ENCODE results near the gene MGAT4B.
A peak's percentile ranks its signal among the peaks of the same experiment; 100 is the strongest.

The MGAT4B gene

DNA sequence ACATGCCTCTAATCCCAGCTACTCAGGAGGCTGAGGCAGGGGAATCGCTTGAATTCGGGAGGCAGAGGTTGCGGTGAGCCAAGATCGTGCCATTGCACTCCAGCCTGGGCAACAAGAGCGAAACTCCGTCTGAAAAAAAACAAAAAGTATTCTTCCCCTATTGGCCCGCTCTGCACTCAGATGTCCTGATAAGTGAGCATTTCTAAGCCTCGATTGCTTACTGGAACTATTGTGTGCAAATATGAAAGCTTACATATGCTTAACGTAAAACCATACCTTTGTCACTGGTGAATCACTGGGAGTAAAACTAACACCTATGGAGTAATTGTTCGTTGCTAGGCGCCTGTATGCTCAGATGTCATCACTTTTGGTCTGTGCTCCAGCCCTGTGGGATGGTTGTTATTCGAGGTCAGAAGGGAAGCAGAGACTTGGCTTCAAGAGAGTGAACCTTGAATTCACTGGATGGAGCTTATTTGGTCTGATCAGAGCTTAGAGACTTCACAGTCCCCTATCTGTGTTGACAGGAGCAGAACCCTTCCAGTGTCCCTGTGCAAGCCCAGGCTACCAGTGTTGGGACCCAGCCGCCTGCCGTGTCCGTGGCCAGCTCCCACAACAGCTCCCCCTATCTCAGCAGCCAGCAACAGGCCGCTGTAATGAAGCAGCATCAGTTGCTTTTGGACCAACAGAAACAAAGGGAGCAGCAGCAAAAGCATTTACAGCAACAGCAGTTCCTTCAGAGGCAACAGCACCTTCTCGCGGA lies 38.2 kb downstream of the MGAT4B start:
- no peak for DNase-seq

DNA sequence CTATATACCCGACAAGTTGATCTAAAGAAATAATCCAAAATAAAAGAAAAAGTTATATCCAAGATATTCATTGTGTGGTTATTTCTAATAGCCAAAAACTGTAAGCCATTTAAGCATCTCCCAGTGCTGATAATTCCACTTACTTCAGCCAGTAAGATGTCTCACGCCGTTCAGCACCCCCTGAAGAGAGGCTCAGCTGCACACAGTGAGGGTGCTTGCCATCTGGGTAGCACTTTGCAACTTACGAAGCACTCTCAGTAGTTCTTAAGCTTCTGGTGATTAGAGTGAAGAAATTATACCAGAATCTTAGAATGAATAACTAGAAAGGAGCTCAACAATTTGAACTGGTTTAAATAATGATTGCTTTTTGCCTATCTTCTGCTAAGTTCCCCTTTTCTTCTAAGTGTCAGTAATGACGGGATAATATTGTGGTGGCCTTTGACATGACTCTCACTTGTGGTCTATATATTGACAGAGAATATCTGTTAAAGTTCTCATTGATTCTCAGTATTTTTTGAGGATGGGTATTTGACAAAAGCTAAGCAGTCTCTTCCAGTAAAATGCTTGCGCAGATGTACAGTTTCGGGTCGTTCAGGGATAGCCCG lies 39.1 kb downstream of the MGAT4B start:
- no peak for DNase-seq

DNA sequence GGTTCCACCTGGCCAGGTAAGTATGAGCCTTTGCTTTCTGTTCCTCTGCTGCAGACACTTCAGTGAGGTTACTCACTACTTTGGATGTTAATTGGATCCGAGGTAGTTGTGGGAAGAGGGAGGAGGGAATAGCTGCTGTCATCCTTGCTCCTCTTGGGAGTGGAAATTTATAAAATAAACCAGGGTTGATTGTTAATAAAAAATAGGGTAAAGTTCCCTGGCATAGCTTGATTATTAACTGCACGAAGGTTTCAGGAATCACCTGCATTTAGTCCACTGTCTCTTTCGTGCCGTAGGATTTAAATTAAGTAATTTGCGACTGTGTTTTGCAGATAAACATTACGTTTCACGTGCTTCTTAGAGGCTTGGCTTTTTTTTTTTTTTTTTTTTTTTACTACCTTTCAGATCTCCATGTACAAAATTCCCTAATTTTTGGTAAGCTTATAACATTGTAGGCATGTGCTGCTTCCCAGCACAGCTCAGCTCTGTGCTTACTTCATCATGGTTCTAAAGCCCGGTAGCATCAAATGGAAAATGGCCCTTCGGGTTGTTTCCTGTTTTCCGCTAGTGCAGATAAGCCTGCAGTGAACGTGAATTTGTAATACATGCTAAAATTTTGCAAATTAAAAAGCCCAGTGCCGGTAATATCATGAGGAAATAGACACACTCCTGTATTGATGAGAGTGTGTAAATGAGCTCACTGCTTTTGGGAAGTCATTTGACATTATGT lies 39.8 kb downstream of the MGAT4B start:
- DNase-seq = no peak

DNA sequence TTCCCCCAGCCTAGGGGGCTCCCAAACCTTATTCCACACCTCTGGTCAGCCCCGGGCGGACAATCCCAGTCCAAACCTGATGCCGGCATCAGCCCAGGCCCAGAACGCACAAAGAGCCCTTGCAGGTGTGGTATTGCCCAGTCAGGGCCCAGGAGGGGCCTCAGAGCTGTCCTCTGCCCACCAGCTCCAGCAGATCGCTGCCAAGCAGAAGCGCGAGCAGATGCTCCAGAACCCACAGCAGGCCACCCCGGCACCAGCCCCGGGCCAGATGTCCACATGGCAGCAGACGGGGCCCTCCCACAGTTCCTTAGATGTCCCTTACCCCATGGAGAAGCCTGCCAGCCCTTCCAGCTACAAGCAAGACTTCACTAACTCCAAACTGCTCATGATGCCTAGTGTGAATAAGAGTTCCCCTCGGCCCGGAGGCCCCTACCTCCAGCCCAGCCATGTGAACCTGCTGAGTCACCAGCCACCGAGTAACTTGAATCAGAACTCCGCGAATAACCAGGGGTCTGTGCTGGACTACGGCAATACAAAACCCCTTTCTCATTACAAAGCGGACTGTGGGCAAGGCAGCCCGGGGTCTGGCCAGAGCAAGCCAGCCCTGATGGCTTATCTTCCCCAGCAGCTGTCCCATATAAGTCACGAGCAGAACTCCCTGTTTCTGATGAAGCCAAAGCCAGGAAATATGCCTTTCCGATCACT lies 40.5 kb downstream of the MGAT4B start:
- DNase-seq = no peak

DNA sequence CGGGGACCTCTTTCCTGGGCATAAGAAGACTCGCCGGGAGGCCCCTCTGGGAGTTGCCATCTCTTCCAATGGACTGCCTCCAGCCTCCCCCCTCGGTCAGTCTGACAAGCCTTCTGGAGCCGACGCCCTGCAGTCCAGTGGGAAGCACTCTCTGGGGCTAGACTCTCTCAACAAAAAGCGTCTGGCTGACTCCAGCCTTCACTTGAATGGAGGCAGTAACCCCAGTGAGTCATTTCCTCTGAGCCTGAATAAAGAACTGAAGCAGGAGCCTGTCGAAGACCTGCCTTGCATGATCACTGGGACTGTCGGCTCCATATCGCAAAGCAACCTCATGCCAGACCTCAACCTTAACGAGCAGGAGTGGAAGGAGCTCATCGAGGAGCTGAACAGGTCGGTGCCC lies 41.3 kb downstream of the MGAT4B start:
- no peak for DNase-seq

DNA sequence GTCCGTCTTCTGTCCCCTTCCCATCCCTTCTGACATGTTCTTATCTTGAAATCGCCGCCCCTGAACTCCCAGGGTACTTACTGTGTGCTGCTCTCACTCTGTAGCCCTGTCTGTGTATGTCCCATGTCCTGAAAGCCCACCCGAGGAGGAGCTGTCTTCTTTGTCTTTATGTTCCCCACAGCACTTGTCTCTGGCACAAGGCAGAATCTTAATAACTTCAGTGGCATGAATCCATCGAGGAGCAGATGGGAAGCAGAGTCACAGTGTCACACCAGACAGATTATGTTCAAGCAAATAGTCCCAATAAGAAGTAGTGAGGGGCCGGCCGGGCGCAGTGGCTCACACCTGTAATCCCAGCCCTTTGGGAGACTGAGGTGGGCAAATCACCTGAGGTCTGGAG lies 42.6 kb downstream of the MGAT4B start:
- DNase-seq = no peak

DNA sequence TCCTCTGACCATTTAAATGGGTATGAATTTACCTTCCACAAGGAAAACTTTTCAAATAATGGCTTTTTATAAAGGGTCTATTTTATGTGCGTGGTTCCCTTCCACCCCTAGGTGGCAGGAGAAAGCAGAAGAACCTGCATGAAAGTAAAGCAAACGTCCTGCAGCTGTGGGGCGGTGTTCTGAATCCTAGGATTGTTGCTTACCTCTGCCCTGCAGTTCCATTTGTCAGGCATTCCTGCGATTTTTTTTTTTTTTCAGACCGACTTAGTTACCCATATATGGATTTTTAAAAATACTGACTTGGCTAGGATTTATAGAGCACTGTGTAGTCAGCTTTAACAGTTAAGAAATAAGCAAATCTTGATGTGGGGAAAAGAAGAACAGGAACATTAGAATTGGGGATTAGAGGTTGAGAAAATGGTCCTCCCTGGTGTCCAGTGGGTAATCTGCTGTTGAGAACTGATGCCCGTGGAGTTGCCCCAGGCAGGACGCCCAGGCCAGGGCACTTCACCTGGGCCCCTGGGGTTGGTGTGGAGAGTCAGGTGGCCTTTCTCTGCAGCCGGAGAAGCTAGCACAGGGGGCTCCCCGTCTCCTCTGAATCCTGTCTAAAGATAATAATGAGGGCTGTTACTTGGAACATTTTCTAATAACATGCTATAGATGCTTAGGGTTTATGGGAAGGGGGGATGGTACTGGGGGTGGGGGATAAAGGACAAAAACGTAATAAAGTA lies 43.3 kb downstream of the MGAT4B start:
- DNase-seq = peak; percentile 23

DNA sequence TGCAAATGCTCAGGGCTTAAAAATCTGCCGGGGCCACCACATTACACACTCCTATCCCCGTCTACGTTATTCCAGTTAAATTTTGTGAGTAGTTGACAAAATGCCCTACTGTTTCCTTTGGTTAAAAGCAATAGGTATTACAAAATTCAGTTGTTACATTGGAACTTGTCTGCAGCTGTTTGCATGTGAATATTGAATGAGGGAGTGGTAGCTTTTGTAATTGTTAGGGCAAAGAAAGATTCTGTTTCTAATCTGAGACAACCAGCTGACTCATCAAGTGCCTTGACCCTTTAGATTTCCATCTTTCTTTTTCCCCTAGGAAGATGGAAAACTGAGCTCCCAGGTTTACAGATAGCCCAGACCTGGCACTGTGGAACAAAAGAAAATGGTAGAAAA lies 43.9 kb downstream of the MGAT4B start:
- DNase-seq = no peak

DNA sequence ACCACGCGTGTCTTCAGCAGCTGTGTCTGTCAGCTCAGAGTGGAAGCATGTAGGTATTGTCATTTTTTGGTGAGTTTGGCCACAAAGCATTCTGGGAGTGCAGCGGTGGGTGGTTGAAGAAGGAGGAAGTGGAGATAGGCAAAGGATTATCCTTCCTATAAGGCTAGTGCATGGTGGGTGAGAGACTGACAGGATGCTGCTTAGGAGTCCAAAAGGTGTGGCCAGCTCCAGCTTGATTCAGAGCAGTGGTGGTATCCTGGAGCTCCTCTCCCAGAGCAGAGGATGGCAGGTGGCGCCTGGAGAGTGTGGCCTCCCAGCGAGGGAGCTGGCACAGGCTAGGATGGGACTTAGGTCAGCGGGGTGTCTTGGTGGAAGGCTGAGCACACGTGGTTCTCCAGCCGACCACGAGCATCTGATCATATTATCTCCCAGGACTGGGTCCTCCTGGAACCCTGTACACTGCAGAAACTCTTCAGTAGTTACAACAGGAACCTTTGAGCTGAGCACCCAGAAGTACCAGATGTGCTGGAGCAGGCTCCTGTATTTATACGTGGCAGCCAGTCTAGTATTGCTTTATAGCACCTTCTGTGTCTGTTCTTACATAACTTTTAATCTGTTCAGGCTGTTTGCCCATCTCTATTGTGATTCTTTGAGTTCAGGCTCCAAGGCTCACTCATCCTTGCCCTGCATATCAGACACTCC lies 44.4 kb downstream of the MGAT4B start:
- no peak for DNase-seq

DNA sequence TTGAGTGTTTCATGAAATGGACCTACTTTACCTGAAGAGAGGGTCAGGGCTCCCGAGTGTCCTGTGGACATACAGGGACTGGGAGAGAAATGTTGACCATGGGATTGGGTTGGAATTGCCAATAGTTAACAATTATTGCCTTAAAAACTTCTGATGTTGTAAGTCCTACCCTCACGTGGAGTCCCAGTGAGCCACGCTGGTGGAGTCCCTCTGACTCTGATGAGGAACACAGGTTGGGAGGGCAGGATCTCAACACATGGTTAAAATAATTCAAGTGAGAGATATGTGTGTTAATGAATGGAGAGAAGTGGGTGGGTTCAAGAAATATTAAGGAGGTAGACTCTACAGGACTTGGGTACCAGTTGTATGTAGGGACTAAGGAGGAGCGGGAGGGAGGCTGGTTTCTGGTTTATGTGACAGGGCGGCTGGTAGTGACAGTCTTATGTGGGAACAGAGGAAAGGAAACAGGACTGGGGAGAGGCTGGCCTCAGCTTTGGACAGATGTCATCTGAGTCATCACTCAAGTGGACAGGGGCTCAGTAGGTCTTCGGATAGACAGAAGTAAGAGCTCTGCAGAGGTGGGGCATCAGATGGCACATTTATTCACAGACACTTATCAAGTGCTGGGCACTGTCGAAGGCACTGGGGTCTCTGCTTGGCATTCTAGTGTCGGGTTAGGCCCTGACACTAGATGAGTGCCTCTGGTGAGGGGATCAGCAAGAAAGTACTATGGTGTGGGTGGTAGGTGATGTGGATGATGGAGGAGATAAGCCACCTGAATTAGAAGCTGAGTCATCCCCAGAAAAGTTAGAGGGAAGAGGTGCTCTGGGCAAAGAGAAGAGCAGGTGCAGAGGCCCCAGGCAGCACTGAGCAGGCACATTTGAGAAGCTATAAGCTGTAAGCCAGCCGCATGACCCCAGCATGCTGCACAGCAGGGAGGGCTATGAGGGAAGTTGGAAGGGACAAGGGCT lies 46.8 kb downstream of the MGAT4B start:
- DNase-seq = no peak

DNA sequence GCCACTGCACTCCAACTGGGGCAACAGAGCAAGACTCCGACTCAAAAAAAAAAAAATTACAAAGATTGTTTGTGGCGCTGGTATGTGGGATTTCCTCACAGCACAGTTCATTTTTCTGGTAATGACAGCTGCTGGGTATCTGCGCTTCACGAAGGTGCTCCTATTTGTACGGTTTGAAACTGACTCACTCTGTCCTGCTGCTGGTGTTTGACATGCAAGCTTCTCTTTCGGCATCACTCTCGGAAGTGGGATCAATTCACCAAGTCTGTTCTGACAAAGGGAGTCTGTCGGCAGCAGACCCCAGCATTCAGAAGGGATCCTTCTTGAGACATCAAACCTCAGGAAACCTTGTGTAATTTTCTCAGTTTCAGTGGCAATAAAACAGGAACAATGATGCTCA lies 47.7 kb downstream of the MGAT4B start:
- no peak for DNase-seq

DNA sequence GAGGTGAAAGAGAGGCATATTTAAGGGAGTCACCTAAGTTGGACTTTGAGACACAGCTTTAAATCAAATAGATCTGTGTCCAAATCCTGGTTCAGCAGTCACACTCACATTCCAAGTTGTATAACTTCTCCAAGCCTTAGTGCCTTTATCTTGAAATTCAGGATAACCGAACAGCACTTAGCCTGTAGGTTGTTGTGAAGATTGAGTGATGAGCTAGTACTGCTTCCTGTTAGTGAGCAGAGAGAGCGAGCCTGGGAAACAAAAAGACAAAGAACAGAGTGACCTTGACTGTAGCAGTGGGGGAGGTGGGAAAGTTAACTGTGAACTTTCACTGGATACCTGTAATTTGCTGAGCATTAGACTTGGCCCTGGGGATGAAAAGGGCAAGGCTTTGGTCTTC lies 51.6 kb downstream of the MGAT4B start:
- DNase-seq = no peak

DNA sequence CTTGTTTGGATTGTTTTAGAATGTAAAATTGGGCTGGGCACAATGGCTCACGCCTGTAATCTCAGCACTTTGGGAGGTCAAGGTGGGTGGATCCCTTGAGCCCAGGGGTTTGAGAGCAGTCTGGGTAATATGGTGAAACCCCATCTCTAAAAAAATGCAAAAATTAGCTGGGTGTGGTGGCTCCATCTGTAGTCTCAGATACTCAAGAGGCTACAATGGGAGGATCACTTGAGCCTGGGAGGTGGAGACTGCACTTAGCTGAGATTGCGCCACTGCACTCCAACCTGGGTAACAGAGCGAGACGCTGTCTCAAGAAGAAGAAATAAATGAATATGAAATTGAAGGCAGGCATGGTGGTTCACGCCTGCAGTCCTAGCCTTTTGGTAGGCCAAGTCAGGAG lies 52.7 kb downstream of the MGAT4B start:
- DNase-seq = no peak

DNA sequence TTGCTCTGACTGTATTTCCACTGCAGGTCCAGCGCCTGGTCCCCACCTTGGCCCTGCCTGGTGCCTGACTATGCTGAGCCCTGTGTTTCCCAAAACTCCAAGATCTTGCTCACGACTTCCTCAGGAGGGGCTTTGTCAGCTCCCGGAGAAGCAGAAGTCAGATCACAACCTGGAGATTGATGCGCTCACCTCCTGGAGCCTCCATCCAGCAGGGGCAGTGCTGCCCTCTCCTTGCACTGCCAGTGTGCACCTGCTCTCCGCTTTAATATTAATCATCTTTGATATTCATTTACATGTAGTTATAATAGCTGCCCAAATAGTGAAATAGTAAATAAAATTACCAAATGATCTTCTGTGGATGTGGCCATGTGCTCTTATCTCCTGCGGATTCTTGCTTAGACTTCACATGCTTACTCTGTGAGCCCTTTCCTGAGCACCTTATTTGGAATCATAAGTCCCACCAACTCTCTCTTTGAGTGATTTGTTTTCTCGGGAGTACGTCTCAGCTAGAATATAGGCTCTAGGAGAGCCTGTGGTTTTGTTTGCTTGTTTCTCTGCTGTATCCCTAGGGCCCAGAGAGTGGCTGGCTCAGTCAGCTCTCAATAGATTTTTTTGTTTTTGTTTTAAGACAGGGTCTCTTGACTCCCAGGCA lies 56.7 kb downstream of the MGAT4B start:
- no peak for DNase-seq

DNA sequence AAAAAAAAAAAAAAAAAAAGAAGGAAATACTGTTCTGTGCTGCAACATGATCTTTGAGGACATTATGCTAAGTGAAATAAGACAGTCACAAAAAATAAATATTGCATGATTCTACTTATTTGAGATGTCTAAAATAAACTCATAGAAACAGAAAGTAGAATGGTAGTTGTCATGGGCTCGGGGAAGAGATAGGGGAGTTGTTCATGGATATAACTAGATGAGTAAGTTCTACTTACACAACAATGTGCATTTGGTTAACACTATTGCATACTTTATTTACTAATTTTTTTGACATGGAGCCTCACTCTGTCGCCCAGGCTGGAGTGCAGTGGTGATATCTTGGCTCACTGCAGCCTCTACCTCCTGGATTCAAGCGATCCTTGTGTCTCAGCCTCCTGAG lies 58.9 kb downstream of the MGAT4B start:
- no peak for DNase-seq

Data from T-helper 9 cell (primary cell).